HepG2 (cell line): ENCODE measurements around the gene SERHL2. TPM values are rescaled to one million over a fixed set of nuclear protein-coding genes. Genes with fewer than 3 reads are reported as not detected.

Experiments used
- ATAC-seq: fragments of 200-7000 bp; cut with Tn5 transposase; 3 replicates; pipeline ENCODE4 v1.9.1; 2020; ENCODE audit warnings: mild to moderate bottlenecking, moderate library complexity
- BruUV-seq: library from RNA; stranded (reverse); fragments of 400-500 nt; replicated peaks from 2 replicates; lab custom pipeline; 2021; lab: Mats Ljungman, UMichigan
- CTCF ChIA-PET: fragments of 300-600 bp; formaldehyde crosslinking; extraction: SDS; loops from one replicate; lab custom pipeline; 2021; ENCODE audit warnings: low total read pairs, inconsistent platforms, low intra/inter-chr PET ratio; lab: Yijun Ruan, JAX
- POLR2A ChIA-PET: fragments of 350-600 bp; sonication (Branson Sonifier 250); formaldehyde crosslinking; loops from one replicate; lab custom pipeline; 2020; ENCODE audit warnings: antibody characterized with exemption, inconsistent platforms; lab: Yijun Ruan, JAX
- DNase-seq: peaks from one replicate; pipeline ENCODE4 v3.0.0-alpha.2; 2015; ENCODE audit warnings: low spot score
- FAIRE-seq: peaks from 3 replicates; lab custom pipeline; 2011; peaks lifted over from hg19 to GRCh38; lab: Jason Lieb, UNC
- H2AFZ ChIP-seq: one replicate; pipeline ENCODE4 v1.6.1; 2011; ENCODE audit warnings: low read length, inconsistent platforms
- H3K27ac ChIP-seq: fragments of 300-600 bp; 3 replicates; pipeline ENCODE4 v1.8.0; 2011; ENCODE audit warnings: mixed run types, mild to moderate bottlenecking, mixed read lengths, low read length, inconsistent platforms; ENCODE audit not compliant: insufficient read depth; ENCODE audit errors: extremely low read length
- H3K27me3 ChIP-seq, 2 experiments: fragments of 200-600 bp in 1 of 2; 2 replicates in 1 of 2; 3 replicates in 1 of 2; pipeline versions ENCODE4 v1.6.0 to v1.8.0; 2011; ENCODE audit warnings: low read length in 2 of 2, mild to moderate bottlenecking in 2 of 2, moderate library complexity in 2 of 2, inconsistent platforms in 1 of 2; ENCODE audit not compliant: insufficient read depth in 2 of 2, control insufficient read depth in 1 of 2
- H3K36me3 ChIP-seq, 2 experiments: fragments of 200-600 bp in 1 of 2; replicated peaks in 1 of 2; 2 replicates in 1 of 2; 3 replicates in 1 of 2; pipeline versions ENCODE4 v1.5.1 to v1.8.0; 2011; ENCODE audit warnings: low read length in 2 of 2, inconsistent platforms in 1 of 2; ENCODE audit not compliant: insufficient read depth in 2 of 2, control insufficient read depth in 1 of 2
- H3K4me1 ChIP-seq: 2 replicates; pipeline ENCODE4 v1.5.1; 2012; ENCODE audit warnings: low read length, inconsistent platforms; ENCODE audit not compliant: insufficient read depth
- H3K4me2 ChIP-seq: 2 replicates; pipeline ENCODE4 v1.6.0; 2011; ENCODE audit warnings: low read depth, low read length, inconsistent platforms
- H3K4me3 ChIP-seq, 3 experiments: fragments of 200-600 bp in 1 of 3; sonication (generic), shearing (Covaris generic) in 1 of 3; replicated peaks in 1 of 3; 2 replicates each; pipeline ENCODE4 v1.5.1; 2011 to 2016; ENCODE audit warnings: low read length in 3 of 3, inconsistent platforms in 2 of 3, low read depth in 2 of 3, mild to moderate bottlenecking in 2 of 3, control low read depth in 1 of 3, mixed read lengths in 1 of 3; ENCODE audit not compliant: insufficient read depth in 1 of 3
- H3K79me2 ChIP-seq: one replicate; pipeline ENCODE4 v1.6.1; 2011; ENCODE audit warnings: low read length, inconsistent platforms; ENCODE audit not compliant: insufficient read depth
- H3K9ac ChIP-seq: 2 replicates; pipeline ENCODE4 v1.6.0; 2011; ENCODE audit warnings: mild to moderate bottlenecking, low read depth, low read length, inconsistent platforms; ENCODE audit not compliant: insufficient read depth
- H3K9me3 ChIP-seq: 2 replicates; pipeline ENCODE4 v1.5.1; 2012; ENCODE audit warnings: mild to moderate bottlenecking, low read length
- H4K20me1 ChIP-seq: 2 replicates; pipeline ENCODE4 v1.6.0; 2011; ENCODE audit warnings: inconsistent platforms, mild to moderate bottlenecking, low read length, moderate library complexity; ENCODE audit not compliant: insufficient read depth
- BHLHE40 ChIP-seq: IDR thresholded peaks from 2 replicates; pipeline ENCODE4 v1.6.1; 2011; ENCODE audit warnings: low read length, improper control_type of control experiment
- CBX5 ChIP-seq: sonication (generic); formaldehyde crosslinking; IDR thresholded peaks from 2 replicates; pipeline ENCODE4 v1.4.0; 2020; ENCODE audit warnings: missing genetic modification reagents, borderline replicate concordance
- FOXP4 ChIP-seq: sonication (generic); formaldehyde crosslinking; IDR thresholded peaks from 2 replicates; pipeline ENCODE4 v1.4.0; 2020; ENCODE audit warnings: missing genetic modification reagents
- GMEB1 ChIP-seq: sonication (generic); formaldehyde crosslinking; IDR thresholded peaks from 2 replicates; pipeline ENCODE4 v1.5.1; 2020; ENCODE audit warnings: missing genetic modification reagents, mild to moderate bottlenecking, borderline replicate concordance
- KAT2B ChIP-seq: fragments of 150-350 bp; IDR thresholded peaks from 2 replicates; pipeline ENCODE4 v1.6.1; 2014; ENCODE audit warnings: low read depth, low read length, borderline replicate concordance
- MYPOP ChIP-seq: sonication (generic); formaldehyde crosslinking; IDR thresholded peaks from 2 replicates; pipeline ENCODE4 v1.8.1; 2023; ENCODE audit warnings: mild to moderate bottlenecking, moderate library complexity, missing genetic modification reagents
- NPAS2 ChIP-seq: sonication (generic); formaldehyde crosslinking; IDR thresholded peaks from 2 replicates; pipeline ENCODE4 v1.8.0; 2022; ENCODE audit warnings: mild to moderate bottlenecking, missing genetic modification reagents, borderline replicate concordance
- PHF20 ChIP-seq: sonication (generic); formaldehyde crosslinking; IDR thresholded peaks from 2 replicates; pipeline ENCODE4 v1.5.0; 2020; ENCODE audit warnings: mild to moderate bottlenecking, missing genetic modification reagents
- TBL1XR1 ChIP-seq: fragments of 150-350 bp; IDR thresholded peaks from 2 replicates; pipeline ENCODE4 v1.6.1; 2014; ENCODE audit warnings: borderline replicate concordance, low read length; ENCODE audit not compliant: partially characterized antibody
- THYN1 ChIP-seq: sonication (generic); formaldehyde crosslinking; IDR thresholded peaks from 2 replicates; pipeline ENCODE4 v1.8.1; 2023; ENCODE audit warnings: low read depth, mild to moderate bottlenecking, moderate library complexity, missing genetic modification reagents, borderline replicate concordance
- ZNF232 ChIP-seq: sonication (generic); formaldehyde crosslinking; IDR thresholded peaks from 2 replicates; pipeline ENCODE4 v1.4.0; 2020; ENCODE audit warnings: missing genetic modification reagents, borderline replicate concordance
- ZNF737 ChIP-seq: sonication (generic); formaldehyde crosslinking; IDR thresholded peaks from 2 replicates; pipeline ENCODE4 v1.5.0; 2020; ENCODE audit warnings: missing genetic modification reagents, mild to moderate bottlenecking, borderline replicate concordance
- ZSCAN30 ChIP-seq: sonication (generic); formaldehyde crosslinking; IDR thresholded peaks from 2 replicates; pipeline ENCODE4 v1.5.0; 2020; ENCODE audit warnings: mild to moderate bottlenecking, missing genetic modification reagents
- WGBS: methylation state at CpG from one replicate; pipeline ENCODE4 v1.1.6; 2017; ENCODE audit warnings: low lambda C conversion rate; 5-methylcytosine and 5-hydroxymethylcytosine counted together
- in situ Hi-C: cut with HindIII; loops from 2 replicates; pipeline ENCODE4 v1.10.0; 2017; ENCODE audit warnings: low pct_unique_long_range_greater_than_20kb; ENCODE audit not compliant: extremely low pct_ligation_motif_present
- intact Hi-C: fragments of 100-400 bp; cut with micrococcal nuclease; formaldehyde crosslinking; loops from one replicate; pipeline ENCODE4 v1.10.0; 2022; ENCODE audit not compliant: unreplicated experiment
- polyA plus RNA-seq, 8 experiments: library from polyadenylated mRNA; depleted of rRNA in 3 of 8; stranded (reverse) in 7 of 8; unstranded in 1 of 8; fragments of >200 nt; fragmentation: Illumina TruSeq in 4 of 8; extraction: Trizol in 4 of 8; gene quantifications; 2 replicates each; pipeline versions ENCODE4 v1.2.1 to v1.2.3, GENCODE V29; 2011 to 2016; ENCODE audit warnings: low read depth in 4 of 8, missing spikeins in 1 of 8, mixed read lengths in 1 of 8; ENCODE audit not compliant: insufficient read depth in 1 of 8
- total RNA-seq, 5 experiments: library from RNA; depleted of rRNA; stranded (reverse); fragments of >200 nt; fragmentation: Illumina TruSeq; extraction: Trizol; gene quantifications; 2 replicates each; pipeline ENCODE4 v1.2.3, GENCODE V29; 2016; ENCODE audit warnings: low read depth in 1 of 5
- TF ChIP-seq, protein P1 (sequence below): sonication (generic); formaldehyde crosslinking; conservative IDR thresholded peaks from 2 replicates; pipeline ENCODE4 v1.8.0; 2022; ENCODE audit warnings: missing genetic modification reagents
- TF ChIP-seq, protein P2 (sequence below): sonication (generic); formaldehyde crosslinking; IDR thresholded peaks from 2 replicates; pipeline ENCODE4 v1.8.0; 2022; ENCODE audit warnings: mild to moderate bottlenecking, missing genetic modification reagents; ENCODE audit not compliant: insufficient replicate concordance

Gene SERHL2
- total and polyA plus RNA-seq, 2 of the 13 experiments (the other 11 are each of a cell fraction or from before 2014, with no cell fraction given), result 1.0 to 1.8 TPM

GRCh38 chr22:42547562-42547961 is 6.2 kb upstream of the SERHL2 start:
- Histone ChIP-seq H3K9me3 (peaks cover 15% of the 10 kb centered on the region), H3K4me3 (no peak overlapping the region), H3K36me3 (no peaks in the 10 kb centered on the region), H4K20me1 (no peaks in the 10 kb centered on the region), H3K27ac (no peak overlapping the region), H3K9ac (no peak overlapping the region), H2AFZ (no peak overlapping the region), H3K4me1 (peaks cover 54% of the 10 kb centered on the region), H3K4me2 (no peak overlapping the region), H3K27me3 (no peaks in the 10 kb centered on the region), H3K79me2 (no peaks in the 10 kb centered on the region)
- ChIA-PET POLR2A (no interaction called here), CTCF (no interaction called here)
- in situ Hi-C loops, result no loop called here
- DNase-seq (no peak), ATAC-seq (no peak), FAIRE-seq (no peak)
- intact Hi-C loops, result no loop called here
- WGBS, result 71% methylated on average over 9 of the region's 9 CpGs
- BruUV-seq, result no TSS peak
- TF ChIP-seq PHF20 (no peak), MYPOP (CRISPR knock-in tag) (no peak), GMEB1 (CRISPR knock-in tag) (no peak), ZNF232 (CRISPR knock-in tag) (no peak), THYN1 (no peak), FOXP4 (no peak), ZNF737 (CRISPR knock-in tag) (no peak), CBX5 (CRISPR knock-in tag) (no peak), KAT2B (no peak), BHLHE40 (no peak), ZSCAN30 (CRISPR knock-in tag) (no peak), NPAS2 (no peak), TBL1XR1 (no peak)
- TF ChIP-seq, protein P1, sequence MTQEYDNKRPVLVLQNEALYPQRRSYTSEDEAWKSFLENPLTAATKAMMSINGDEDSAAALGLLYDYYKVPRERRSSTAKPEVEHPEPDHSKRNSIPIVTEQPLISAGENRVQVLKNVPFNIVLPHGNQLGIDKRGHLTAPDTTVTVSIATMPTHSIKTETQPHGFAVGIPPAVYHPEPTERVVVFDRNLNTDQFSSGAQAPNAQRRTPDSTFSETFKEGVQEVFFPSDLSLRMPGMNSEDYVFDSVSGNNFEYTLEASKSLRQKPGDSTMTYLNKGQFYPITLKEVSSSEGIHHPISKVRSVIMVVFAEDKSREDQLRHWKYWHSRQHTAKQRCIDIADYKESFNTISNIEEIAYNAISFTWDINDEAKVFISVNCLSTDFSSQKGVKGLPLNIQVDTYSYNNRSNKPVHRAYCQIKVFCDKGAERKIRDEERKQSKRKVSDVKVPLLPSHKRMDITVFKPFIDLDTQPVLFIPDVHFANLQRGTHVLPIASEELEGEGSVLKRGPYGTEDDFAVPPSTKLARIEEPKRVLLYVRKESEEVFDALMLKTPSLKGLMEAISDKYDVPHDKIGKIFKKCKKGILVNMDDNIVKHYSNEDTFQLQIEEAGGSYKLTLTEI (CRISPR knock-in tag), result no peak
- TF ChIP-seq, protein P2, sequence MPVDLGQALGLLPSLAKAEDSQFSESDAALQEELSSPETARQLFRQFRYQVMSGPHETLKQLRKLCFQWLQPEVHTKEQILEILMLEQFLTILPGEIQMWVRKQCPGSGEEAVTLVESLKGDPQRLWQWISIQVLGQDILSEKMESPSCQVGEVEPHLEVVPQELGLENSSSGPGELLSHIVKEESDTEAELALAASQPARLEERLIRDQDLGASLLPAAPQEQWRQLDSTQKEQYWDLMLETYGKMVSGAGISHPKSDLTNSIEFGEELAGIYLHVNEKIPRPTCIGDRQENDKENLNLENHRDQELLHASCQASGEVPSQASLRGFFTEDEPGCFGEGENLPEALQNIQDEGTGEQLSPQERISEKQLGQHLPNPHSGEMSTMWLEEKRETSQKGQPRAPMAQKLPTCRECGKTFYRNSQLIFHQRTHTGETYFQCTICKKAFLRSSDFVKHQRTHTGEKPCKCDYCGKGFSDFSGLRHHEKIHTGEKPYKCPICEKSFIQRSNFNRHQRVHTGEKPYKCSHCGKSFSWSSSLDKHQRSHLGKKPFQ, result no peak
